ENCODE results near the gene DIP2C.

DNA sequence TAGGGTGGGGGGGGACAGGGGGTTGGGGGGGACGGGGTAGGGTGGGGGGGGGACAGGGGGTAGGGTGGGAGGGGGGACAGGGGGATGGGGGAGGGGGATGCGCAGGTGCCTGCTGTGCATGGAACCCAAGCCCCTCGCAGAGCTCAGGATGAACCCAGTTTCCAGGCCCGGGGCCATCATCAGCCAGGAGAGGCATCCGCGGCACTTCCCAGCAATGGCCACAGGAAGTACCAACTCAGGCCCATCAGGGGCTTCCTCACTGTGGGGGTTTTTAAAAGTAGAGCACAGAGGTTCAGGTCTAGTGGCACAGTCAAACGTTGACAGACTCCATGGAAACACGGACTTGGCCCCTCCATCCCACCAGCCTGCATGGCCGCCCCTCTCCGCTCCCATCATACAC is 172.7 kb downstream of the DIP2C start:
- TF ChIP-seq, protein P1, sequence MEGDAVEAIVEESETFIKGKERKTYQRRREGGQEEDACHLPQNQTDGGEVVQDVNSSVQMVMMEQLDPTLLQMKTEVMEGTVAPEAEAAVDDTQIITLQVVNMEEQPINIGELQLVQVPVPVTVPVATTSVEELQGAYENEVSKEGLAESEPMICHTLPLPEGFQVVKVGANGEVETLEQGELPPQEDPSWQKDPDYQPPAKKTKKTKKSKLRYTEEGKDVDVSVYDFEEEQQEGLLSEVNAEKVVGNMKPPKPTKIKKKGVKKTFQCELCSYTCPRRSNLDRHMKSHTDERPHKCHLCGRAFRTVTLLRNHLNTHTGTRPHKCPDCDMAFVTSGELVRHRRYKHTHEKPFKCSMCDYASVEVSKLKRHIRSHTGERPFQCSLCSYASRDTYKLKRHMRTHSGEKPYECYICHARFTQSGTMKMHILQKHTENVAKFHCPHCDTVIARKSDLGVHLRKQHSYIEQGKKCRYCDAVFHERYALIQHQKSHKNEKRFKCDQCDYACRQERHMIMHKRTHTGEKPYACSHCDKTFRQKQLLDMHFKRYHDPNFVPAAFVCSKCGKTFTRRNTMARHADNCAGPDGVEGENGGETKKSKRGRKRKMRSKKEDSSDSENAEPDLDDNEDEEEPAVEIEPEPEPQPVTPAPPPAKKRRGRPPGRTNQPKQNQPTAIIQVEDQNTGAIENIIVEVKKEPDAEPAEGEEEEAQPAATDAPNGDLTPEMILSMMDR (conservative IDR thresholded peaks at IDR 0.05; ENCODE audit: low read length): no peak
- no peak for TF ChIP-seq EZH2phosphoT487 (IDR thresholded peaks at IDR 0.05; ENCODE audit: borderline replicate concordance)

Measured in Loucy (cell line).